Glutamatergic neuron (in vitro differentiated cells): ENCODE results near the gene FRMD7. TPM values are rescaled to one million over a fixed set of nuclear protein-coding genes. Genes with fewer than 3 reads are reported as not detected.

Experiments used
- DNase-seq: peaks from one replicate; pipeline ENCODE4 v3.0.0; 2022
- H3K27ac Mint-ChIP-seq: one replicate; pipeline ENCODE4 v1.8.0; 2020; ENCODE audit warnings: mild to moderate bottlenecking, mixed read lengths, inconsistent platforms; ENCODE audit not compliant: unreplicated experiment
- H3K27me3 Mint-ChIP-seq: one replicate; pipeline ENCODE4 v1.8.0; 2020; ENCODE audit warnings: mild to moderate bottlenecking, moderate library complexity, mixed read lengths, inconsistent platforms; ENCODE audit not compliant: unreplicated experiment
- H3K36me3 Mint-ChIP-seq: one replicate; pipeline ENCODE4 v1.8.0; 2020; ENCODE audit warnings: mild to moderate bottlenecking, mixed read lengths, inconsistent platforms; ENCODE audit not compliant: unreplicated experiment
- H3K4me1 Mint-ChIP-seq: one replicate; pipeline ENCODE4 v1.8.0; 2020; ENCODE audit warnings: mild to moderate bottlenecking, low read depth, mixed read lengths, inconsistent platforms; ENCODE audit not compliant: unreplicated experiment
- H3K4me3 Mint-ChIP-seq: one replicate; pipeline ENCODE4 v1.8.0; 2020; ENCODE audit warnings: mild to moderate bottlenecking, mixed read lengths, inconsistent platforms; ENCODE audit not compliant: unreplicated experiment
- H3K9me3 Mint-ChIP-seq: one replicate; pipeline ENCODE4 v1.8.0; 2020; ENCODE audit warnings: mild to moderate bottlenecking, moderate library complexity, mixed read lengths, inconsistent platforms; ENCODE audit not compliant: unreplicated experiment
- long read RNA-seq: library from polyadenylated mRNA; unstranded; transcript quantifications from one replicate; pipeline ENCODE4 v2.0.0, GENCODE V29; 2020; ENCODE audit not compliant: unreplicated experiment
- total RNA-seq: library from RNA; stranded (reverse); fragmentation: NEBNext Ultra II Directional; extraction: Animal tissue kit (Norgen Biotek cat#: 25700); gene quantifications from one replicate; pipeline ENCODE4 v1.2.1, GENCODE V29; 2021; ENCODE audit not compliant: unreplicated experiment
- TF ChIP-seq, protein P1 (sequence below): fragments of 200-600 bp; sonication (generic); IDR thresholded peaks from one replicate; pipeline ENCODE4 v1.5.0; 2021; ENCODE audit not compliant: partially characterized antibody, unreplicated experiment

Gene FRMD7, protein sequence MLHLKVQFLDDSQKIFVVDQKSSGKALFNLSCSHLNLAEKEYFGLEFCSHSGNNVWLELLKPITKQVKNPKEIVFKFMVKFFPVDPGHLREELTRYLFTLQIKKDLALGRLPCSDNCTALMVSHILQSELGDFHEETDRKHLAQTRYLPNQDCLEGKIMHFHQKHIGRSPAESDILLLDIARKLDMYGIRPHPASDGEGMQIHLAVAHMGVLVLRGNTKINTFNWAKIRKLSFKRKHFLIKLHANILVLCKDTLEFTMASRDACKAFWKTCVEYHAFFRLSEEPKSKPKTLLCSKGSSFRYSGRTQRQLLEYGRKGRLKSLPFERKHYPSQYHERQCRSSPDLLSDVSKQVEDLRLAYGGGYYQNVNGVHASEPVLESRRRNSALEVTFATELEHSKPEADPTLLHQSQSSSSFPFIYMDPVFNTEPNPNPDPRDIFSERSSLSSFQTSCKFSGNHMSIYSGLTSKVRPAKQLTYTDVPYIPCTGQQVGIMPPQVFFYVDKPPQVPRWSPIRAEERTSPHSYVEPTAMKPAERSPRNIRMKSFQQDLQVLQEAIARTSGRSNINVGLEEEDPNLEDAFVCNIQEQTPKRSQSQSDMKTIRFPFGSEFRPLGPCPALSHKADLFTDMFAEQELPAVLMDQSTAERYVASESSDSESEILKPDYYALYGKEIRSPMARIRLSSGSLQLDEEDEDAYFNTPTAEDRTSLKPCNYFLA
- total RNA-seq, result not detected
- long read RNA-seq, result 0 reads

DNA sequence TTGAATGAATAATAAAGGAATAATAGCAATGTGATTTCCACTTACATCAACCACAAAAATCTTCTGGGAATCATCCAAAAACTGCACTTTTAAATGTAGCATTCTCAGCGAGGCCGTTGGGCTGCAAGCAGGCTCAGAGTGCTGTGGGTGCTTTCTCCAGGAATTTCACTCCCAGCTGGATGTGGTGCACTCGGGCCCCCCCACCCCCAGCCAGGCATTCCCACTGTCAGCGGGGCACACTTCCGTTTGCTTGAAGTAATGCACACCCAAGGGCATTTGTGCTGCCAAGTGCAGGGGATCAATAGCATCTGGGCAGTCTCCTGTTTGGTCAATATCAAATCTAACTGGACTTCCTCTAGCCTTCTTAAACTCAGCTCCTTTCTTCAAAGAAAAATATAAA is at the start of gene FRMD7:
TSS of gene FRMD7 (minus strand) at position 278 of the 400 bp plus-strand sequence. CDS start at position 102, 176 bp downstream.
- no peaks in the 10 kb centered on the region for H3K36me3 Mint-ChIP-seq
- no peak within 1 kb of the TSS for H3K27ac Mint-ChIP-seq
- peak; percentile 12 for DNase-seq
- TF ChIP-seq, protein P1, sequence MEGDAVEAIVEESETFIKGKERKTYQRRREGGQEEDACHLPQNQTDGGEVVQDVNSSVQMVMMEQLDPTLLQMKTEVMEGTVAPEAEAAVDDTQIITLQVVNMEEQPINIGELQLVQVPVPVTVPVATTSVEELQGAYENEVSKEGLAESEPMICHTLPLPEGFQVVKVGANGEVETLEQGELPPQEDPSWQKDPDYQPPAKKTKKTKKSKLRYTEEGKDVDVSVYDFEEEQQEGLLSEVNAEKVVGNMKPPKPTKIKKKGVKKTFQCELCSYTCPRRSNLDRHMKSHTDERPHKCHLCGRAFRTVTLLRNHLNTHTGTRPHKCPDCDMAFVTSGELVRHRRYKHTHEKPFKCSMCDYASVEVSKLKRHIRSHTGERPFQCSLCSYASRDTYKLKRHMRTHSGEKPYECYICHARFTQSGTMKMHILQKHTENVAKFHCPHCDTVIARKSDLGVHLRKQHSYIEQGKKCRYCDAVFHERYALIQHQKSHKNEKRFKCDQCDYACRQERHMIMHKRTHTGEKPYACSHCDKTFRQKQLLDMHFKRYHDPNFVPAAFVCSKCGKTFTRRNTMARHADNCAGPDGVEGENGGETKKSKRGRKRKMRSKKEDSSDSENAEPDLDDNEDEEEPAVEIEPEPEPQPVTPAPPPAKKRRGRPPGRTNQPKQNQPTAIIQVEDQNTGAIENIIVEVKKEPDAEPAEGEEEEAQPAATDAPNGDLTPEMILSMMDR, result no peak
- H3K4me3 Mint-ChIP-seq, result no peak within 1 kb of the TSS
- no peaks in the 10 kb centered on the region for H3K27me3 Mint-ChIP-seq
- H3K4me1 Mint-ChIP-seq, result no peaks in the 10 kb centered on the region
- no peaks in the 10 kb centered on the region for H3K9me3 Mint-ChIP-seq

DNA sequence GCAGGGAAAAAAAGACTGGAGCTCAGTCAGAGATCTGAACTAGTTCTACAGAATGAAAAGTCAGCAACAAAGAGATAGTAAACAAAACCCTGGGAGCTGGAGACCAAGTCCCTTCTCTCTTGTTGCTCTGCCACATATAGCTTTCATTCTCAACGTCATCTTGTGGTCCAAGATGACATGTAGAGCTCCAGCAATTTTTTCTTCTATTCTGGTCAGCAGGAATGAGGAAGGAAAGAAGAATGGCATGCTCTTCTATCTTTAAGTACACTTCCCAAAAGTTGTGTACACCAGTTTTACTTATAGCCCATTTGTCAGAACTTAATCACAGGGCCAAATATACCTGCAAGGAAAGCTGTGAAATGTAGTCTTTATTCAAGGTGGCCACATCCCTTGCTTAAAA is 45.8 kb upstream of the FRMD7 start:
- Mint-ChIP-seq H3K4me1 (no peaks in the 10 kb centered on the region), H3K36me3 (no peaks in the 10 kb centered on the region), H3K9me3 (no peaks in the 10 kb centered on the region), H3K4me3 (no peak overlapping the region), H3K27ac (no peak overlapping the region), H3K27me3 (no peaks in the 10 kb centered on the region)
- no peak for DNase-seq
- TF ChIP-seq, protein P1, result no peak

DNA sequence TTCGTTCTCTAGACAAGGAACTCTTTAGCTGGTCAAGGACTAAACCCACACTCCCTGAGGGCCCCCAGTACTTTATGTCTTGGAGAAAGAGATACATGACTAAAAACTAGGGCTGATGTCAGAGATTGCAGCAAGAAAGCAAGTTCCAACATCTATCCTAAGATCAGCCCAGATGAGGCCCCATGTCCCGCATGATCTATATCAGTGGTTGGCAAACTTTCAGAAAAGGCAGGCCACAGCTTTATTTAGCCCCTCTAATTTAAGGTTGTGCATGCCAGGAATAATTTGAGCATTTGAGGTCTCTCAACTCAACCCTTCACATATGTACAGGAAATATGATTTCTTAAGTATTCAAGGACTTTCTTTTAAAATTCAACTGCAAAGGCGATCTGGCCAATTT is 44.1 kb upstream of the FRMD7 start:
- no peak for DNase-seq
- H3K4me3 Mint-ChIP-seq, result no peak overlapping the region
- TF ChIP-seq, protein P1, result no peak
- H3K4me1 Mint-ChIP-seq, result no peaks in the 10 kb centered on the region
- H3K27ac Mint-ChIP-seq, result no peak overlapping the region
- no peaks in the 10 kb centered on the region for H3K27me3 Mint-ChIP-seq
- H3K9me3 Mint-ChIP-seq, result no peaks in the 10 kb centered on the region
- no peaks in the 10 kb centered on the region for H3K36me3 Mint-ChIP-seq

DNA sequence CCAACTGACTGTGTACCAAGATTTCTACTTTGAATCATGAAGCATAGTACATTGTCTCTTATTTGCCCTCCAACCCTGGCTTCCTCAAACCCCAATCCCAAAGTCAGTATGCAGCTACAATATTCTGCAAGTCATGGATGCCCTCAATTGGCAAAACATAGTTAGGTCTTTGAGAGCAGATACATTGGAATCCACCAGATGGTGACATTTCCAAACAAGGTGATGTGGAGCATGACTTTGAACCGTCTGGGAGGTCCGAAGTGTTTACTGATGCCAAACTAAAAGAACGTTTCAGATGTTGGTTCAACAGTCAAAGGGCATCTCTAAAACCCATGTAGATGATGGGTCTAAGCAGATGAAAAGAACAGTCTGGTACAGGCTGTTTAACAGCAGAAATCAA is 43.7 kb upstream of the FRMD7 start:
- no peaks in the 10 kb centered on the region for H3K36me3 Mint-ChIP-seq
- H3K4me3 Mint-ChIP-seq, result no peak overlapping the region
- TF ChIP-seq, protein P1, result no peak
- no peak overlapping the region for H3K27ac Mint-ChIP-seq
- DNase-seq, result no peak
- no peaks in the 10 kb centered on the region for H3K27me3 Mint-ChIP-seq
- H3K4me1 Mint-ChIP-seq, result no peaks in the 10 kb centered on the region
- H3K9me3 Mint-ChIP-seq, result no peaks in the 10 kb centered on the region

DNA sequence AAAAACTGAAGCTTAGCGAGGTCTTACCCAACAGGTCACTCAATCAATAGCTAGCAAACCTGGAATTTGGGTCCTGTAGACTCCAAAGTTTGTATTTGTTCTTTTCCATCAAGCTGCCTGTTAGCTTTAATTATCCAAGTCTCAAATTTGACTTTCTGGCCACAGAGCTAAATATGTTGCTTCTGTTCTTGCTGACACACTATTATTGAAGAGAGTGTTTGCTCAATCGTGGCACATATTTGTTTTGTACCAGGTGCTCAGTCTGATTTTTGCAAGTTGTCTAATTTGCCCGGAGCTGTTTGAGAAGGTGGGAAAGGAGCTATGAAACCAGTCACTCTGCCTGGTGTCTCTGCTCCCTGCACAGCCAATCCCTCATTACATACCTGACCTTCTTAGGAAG is 41.7 kb upstream of the FRMD7 start:
- H3K27ac Mint-ChIP-seq, result no peak overlapping the region
- DNase-seq, result no peak
- TF ChIP-seq, protein P1, result no peak
- no peaks in the 10 kb centered on the region for H3K27me3 Mint-ChIP-seq
- no peaks in the 10 kb centered on the region for H3K4me1 Mint-ChIP-seq
- H3K9me3 Mint-ChIP-seq, result no peaks in the 10 kb centered on the region
- H3K36me3 Mint-ChIP-seq, result no peaks in the 10 kb centered on the region
- H3K4me3 Mint-ChIP-seq, result no peak overlapping the region
